ENCODE results near the gene ABCA1.

GRCh38 chr9:104882086-104882485, 45.9 kb downstream of the ABCA1 start:
- TF ChIP-seq, protein P1, sequence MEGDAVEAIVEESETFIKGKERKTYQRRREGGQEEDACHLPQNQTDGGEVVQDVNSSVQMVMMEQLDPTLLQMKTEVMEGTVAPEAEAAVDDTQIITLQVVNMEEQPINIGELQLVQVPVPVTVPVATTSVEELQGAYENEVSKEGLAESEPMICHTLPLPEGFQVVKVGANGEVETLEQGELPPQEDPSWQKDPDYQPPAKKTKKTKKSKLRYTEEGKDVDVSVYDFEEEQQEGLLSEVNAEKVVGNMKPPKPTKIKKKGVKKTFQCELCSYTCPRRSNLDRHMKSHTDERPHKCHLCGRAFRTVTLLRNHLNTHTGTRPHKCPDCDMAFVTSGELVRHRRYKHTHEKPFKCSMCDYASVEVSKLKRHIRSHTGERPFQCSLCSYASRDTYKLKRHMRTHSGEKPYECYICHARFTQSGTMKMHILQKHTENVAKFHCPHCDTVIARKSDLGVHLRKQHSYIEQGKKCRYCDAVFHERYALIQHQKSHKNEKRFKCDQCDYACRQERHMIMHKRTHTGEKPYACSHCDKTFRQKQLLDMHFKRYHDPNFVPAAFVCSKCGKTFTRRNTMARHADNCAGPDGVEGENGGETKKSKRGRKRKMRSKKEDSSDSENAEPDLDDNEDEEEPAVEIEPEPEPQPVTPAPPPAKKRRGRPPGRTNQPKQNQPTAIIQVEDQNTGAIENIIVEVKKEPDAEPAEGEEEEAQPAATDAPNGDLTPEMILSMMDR (IDR thresholded peaks at IDR 0.05): no peak
- TF ChIP-seq POLR2A (IDR thresholded peaks at IDR 0.05) (no peak), POLR2AphosphoS5 (IDR thresholded peaks at IDR 0.05) (no peak), EP300 (IDR thresholded peaks at IDR 0.05) (no peak)
